RWPE1 (cell line): Measurements from ENCODE around the gene ZNF212.
A peak's percentile ranks its signal among the peaks of the same experiment; 100 is the strongest.

Experiments used
- CTCF ChIA-PET: fragments of 350-600 bp; sonication (Branson Sonifier 250); formaldehyde crosslinking; extraction: SDS; loops from one replicate; lab custom pipeline; 2021; lab: Yijun Ruan, JAX
- POLR2A ChIA-PET: fragments of 400-600 bp; formaldehyde crosslinking; extraction: SDS; loops from one replicate; lab custom pipeline; 2020; ENCODE audit warnings: antibody characterized with exemption; ENCODE audit not compliant: low non-redundant PET; lab: Yijun Ruan, JAX
- DNase-seq: peaks from one replicate; pipeline ENCODE4 v3.0.0; 2012; ENCODE audit warnings: low spot score
- H3K27ac ChIP-seq: fragments of 450-650 bp; 2 replicates; pipeline ENCODE4 v1.5.1; 2017
- CTCF ChIP-seq: fragments of 450-650 bp; conservative IDR thresholded peaks from 2 replicates; pipeline ENCODE4 v1.5.1; 2017; ENCODE audit warnings: low read depth, mild to moderate bottlenecking

Gene ZNF212

GRCh38 chr7:149285603-149286002, 46.2 kb downstream of the ZNF212 start:
- TF ChIP-seq CTCF = no peak
- ChIA-PET CTCF (no interaction called here), POLR2A (no interaction called here)
- no peak for DNase-seq
- H3K27ac ChIP-seq = peak overlapping the region; percentile 25; the same call in 1 of the 2 replicates

GRCh38 chr7:149286811-149287400, 47.5 kb downstream of the ZNF212 start:
- CTCF ChIA-PET = no interaction called here
- no peak for TF ChIP-seq CTCF
- no peak overlapping the region for H3K27ac ChIP-seq
- DNase-seq = no peak
- POLR2A ChIA-PET = no interaction called here

- ChIA-PET CTCF (no interaction called here), POLR2A (no interaction called here)
- no peak for TF ChIP-seq CTCF
These were observed 48.2 kb downstream of the ZNF212 start for GRCh38 chr7:149287622-149288021.

GRCh38 chr7:149289262-149289661, 49.8 kb downstream of the ZNF212 start:
- ChIA-PET CTCF (no interaction called here), POLR2A (no interaction called here)
- TF ChIP-seq CTCF = no peak
- H3K27ac ChIP-seq = no peak overlapping the region
- DNase-seq = no peak

More at GRCh38 chr7:149287622-149288021, 48.2 kb downstream of the ZNF212 start:
- no peak for DNase-seq
- H3K27ac ChIP-seq = no peak overlapping the region

- DNase-seq = no peak
- CTCF ChIA-PET = no interaction called here
- POLR2A ChIA-PET = no interaction called here
- H3K27ac ChIP-seq = no peak overlapping the region
- no peak for TF ChIP-seq CTCF
These were observed 50.4 kb downstream of the ZNF212 start for GRCh38 chr7:149289856-149290255.

- TF ChIP-seq CTCF = no peak
- ChIA-PET POLR2A (no interaction called here), CTCF (interaction anchor here (0.6 kb wide), 3 partner anchors 24 to 222 kb away, joined by 3 to 7 read pairs (median 4); no protein-coding TSS in a partner anchor)
- DNase-seq = no peak
- no peak overlapping the region for H3K27ac ChIP-seq
These were observed 51.8 kb downstream of the ZNF212 start for GRCh38 chr7:149291036-149291780.
